ENCODE results near the gene IFNA10. TPM values are rescaled to one million over a fixed set of nuclear protein-coding genes. Genes with fewer than 3 reads are reported as not detected.

The IFNA10 gene
- total RNA-seq = not detected

DNA sequence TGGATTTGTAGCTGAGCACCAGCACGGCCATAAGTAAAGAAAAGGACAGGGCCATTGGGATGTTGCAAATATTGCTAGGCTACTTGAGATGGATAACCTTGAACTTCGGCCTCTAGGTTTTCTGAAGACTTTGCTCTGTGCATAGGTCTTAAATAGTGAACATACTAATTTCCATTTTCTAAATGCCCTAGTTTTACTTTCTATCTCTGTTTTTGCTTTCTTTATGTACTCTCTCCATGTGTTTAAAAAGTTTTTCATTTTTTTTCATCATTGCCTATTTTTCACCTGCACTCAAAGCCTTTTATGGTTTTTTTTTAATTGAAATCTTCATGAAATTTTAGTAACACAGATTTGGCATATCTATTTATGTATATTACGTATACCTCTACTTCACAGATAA is at the start of gene IFNA10:
TSS of gene IFNA10 (minus strand) at position 101 of the 400 bp plus-strand sequence. CDS start at position 55, 46 bp downstream.

DNA sequence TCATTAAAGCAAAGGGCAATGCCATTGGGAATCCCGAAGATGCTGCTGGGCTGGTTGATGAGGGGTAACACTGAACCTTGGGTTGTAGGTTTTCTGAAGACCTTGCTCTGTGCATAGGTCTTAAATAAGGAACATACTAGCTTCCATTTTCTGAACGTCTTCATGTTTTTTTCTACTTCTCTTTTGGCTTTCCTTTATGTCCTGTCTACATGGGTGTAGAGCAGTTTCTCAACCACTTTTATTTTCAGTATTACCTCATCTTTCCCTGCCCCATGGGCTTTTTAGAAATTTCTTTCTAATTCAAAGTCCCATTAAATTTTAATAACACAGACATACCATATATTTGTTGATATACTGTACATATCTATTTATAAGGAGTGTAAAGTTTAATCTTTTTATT is 33.0 kb upstream of the IFNA10 start, which contains the start of gene IFNA14:
TSS of gene IFNA14 (minus strand) at position 95 of the 400 bp plus-strand sequence. CDS start at position 25, 70 bp downstream.

DNA sequence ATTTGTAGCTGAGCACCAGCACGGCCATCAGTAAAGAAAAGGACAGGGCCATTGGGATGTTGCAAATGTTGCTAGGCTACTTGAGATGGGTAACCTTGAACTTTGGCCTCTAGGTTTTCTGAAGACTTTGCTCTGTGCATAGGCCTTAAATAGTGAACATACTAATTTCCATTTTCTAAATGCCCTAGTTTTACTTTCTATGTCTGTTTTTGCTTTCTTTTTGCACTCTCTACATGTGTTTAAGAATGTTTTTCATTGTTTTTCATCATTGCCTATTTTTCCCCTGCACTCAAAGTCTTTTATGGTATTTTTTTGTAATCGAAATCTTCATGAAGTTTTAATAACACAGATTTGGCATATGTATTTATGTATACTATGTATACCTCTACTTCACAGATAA is 21.2 kb upstream of the IFNA10 start, which contains the start of gene IFNA17:
TSS of gene IFNA17 (minus strand) at position 101 of the 400 bp plus-strand sequence. CDS start at position 52, 49 bp downstream.

DNA sequence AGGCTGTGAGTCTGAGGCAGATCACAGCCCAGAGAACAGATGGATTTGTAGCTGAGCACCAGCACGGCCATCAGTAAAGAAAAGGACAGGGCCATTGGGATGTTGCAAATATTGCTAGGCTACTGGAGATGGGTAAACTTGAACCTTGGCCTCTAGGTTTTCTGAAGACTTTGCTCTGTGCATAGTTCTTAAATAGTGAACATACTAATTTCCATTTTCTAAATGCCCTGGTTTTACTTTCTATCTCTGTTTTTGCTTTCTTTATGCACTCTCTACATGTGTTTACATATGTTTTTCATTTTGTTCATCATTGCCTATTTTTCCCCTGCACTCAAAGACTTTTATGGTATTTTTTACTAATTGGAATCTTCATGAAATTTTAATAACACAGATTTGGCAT is 10.3 kb upstream of the IFNA10 start, which contains the start of gene IFNA16:
TSS of gene IFNA16 (minus strand) at position 101 of the 400 bp plus-strand sequence. CDS start at position 95, 6 bp downstream.

DNA sequence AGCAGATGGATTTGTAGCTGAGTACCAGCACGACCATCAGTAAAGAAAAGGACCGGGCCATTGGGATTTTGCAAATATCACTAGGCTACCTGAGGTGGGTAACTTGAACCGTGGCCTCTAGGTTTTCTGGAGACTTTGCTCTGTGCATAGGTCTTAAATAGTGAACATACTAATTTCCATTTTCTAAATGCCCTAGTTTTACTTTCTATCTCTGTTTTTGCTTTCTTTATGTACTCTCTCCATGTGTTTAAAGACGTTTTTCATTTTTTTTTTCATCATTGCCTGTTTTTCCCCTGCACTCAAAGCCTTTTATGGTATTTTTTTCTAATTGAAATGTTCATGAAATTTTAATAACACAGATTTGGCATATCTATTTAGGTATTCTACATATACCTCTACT is 4.8 kb downstream of the IFNA10 start, which contains the start of gene IFNA7:
TSS of gene IFNA7 (minus strand) at position 101 of the 400 bp plus-strand sequence. CDS start at position 61, 40 bp downstream.

DNA sequence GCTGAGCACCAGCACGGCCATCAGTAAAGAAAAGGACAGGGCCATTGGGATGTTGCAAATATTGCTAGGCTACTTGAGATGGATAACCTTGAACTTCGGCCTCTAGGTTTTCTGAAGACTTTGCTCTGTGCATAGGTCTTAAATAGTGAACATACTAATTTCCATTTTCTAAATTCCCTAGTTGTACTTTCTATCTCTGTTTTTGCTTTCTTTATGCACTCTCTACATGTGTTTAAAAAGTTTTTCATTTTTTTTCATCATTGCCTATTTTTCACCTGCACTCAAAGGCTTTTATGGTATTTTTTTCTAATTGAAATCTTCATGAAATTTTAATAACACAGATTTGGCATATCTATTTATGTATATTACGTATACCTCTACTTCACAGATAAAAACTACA is 19.5 kb downstream of the IFNA10 start, which contains the start of gene IFNA4:
TSS of gene IFNA4 (minus strand) at position 101 of the 400 bp plus-strand sequence. CDS start at position 45, 56 bp downstream.

DNA sequence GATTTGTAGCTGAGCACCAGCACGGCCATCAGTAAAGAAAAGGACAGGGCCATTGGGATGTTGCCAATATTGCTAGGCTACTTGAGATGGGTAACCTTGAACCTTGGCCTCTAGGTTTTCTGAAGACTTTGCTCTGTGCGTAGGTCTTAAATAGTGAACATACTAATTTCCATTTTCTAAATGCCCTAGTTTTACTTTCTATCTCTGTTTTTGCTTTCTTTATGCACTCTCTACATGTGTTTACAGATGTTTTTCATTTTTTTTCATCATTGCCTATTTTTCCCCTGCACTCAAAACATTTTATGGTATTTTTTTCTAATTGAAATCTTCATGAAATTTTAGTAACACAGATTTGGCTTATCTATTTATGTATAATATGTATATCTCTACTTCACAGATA is 40.4 kb downstream of the IFNA10 start, which contains the start of gene IFNA21:
TSS of gene IFNA21 (minus strand) at position 101 of the 400 bp plus-strand sequence. CDS start at position 53, 48 bp downstream.

Small RNAs within 50 kb of the gene (small RNA-seq; reads per million reads assigned to genes)
- not detected for gene RF00019

Other genes starting within 250 kb of the IFNA10 start
- gene HACD4, start 175.5 kb downstream of the IFNA10 start, total RNA-seq = 1.6 TPM
- not detected for gene IFNB1, start 129.2 kb downstream of the IFNA10 start, total RNA-seq
- not detected for gene IFNW1, start 65.3 kb downstream of the IFNA10 start, total RNA-seq
- not detected for gene IFNA21, start 40.5 kb downstream of the IFNA10 start, total RNA-seq
- gene IFNA4, start 19.6 kb downstream of the IFNA10 start, total RNA-seq = not detected
- not detected for gene IFNA7, start 4.9 kb downstream of the IFNA10 start, total RNA-seq
- not detected for gene IFNA16, start 10.2 kb upstream of the IFNA10 start, total RNA-seq
- gene IFNA17, start 21.1 kb upstream of the IFNA10 start, total RNA-seq = not detected
- gene IFNA14, start 32.9 kb upstream of the IFNA10 start, total RNA-seq = not detected
- not detected for gene IFNA5, start 98.2 kb upstream of the IFNA10 start, total RNA-seq
- gene KLHL9, start 128.3 kb upstream of the IFNA10 start, total RNA-seq = 79.1 TPM
- gene IFNA6, start 143.7 kb upstream of the IFNA10 start, total RNA-seq = not detected
- gene IFNA13, start 160.9 kb upstream of the IFNA10 start, total RNA-seq = not detected
- gene IFNA2, start 178.3 kb upstream of the IFNA10 start, total RNA-seq = not detected
- gene IFNA8, start 202.0 kb upstream of the IFNA10 start, total RNA-seq = not detected
- not detected for gene IFNA1, start 233.3 kb upstream of the IFNA10 start, total RNA-seq